ENCODE results near the gene LRRC8C. TPM values are rescaled to one million over a fixed set of nuclear protein-coding genes. Genes with fewer than 3 reads are reported as not detected.

Gene LRRC8C
- total and polyA plus RNA-seq, 2 donors (not counting 1 experiment from before 2014, with no cell fraction given), result 3.9 to 6.8 TPM

- no peaks in the 10 kb centered on the region for H3K36me3 ChIP-seq (replicated peaks in 1 of 2; ENCODE audit: control extremely low read depth in 1 of 2, control insufficient read depth in 1 of 2, extremely low read depth in 1 of 2, insufficient read depth in 2 of 2, low read length in 1 of 2)
- TF ChIP-seq EZH2 (IDR thresholded peaks at IDR 0.05; ENCODE audit: borderline replicate concordance, insufficient read depth, low read depth, low read length, poor library complexity, severe bottlenecking), result no peak
- TF ChIP-seq, protein P1, sequence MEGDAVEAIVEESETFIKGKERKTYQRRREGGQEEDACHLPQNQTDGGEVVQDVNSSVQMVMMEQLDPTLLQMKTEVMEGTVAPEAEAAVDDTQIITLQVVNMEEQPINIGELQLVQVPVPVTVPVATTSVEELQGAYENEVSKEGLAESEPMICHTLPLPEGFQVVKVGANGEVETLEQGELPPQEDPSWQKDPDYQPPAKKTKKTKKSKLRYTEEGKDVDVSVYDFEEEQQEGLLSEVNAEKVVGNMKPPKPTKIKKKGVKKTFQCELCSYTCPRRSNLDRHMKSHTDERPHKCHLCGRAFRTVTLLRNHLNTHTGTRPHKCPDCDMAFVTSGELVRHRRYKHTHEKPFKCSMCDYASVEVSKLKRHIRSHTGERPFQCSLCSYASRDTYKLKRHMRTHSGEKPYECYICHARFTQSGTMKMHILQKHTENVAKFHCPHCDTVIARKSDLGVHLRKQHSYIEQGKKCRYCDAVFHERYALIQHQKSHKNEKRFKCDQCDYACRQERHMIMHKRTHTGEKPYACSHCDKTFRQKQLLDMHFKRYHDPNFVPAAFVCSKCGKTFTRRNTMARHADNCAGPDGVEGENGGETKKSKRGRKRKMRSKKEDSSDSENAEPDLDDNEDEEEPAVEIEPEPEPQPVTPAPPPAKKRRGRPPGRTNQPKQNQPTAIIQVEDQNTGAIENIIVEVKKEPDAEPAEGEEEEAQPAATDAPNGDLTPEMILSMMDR (IDR thresholded peaks at IDR 0.05), result no peak
- intact Hi-C loops (cut with micrococcal nuclease), result no loop called here
- H4K20me1 ChIP-seq (ENCODE audit: control insufficient read depth, insufficient read depth, low read length, poor library complexity, severe bottlenecking), result no peaks in the 10 kb centered on the region
- no peak overlapping the region for H3K27ac Mint-ChIP-seq
- H3K4me1 ChIP-seq (ENCODE audit: control insufficient read depth in 2 of 2, insufficient read depth in 2 of 2, low read length in 2 of 2), result no peaks in the 10 kb centered on the region
- no peak overlapping the region for H3K4me3 ChIP-seq (ENCODE audit: control extremely low read depth in 1 of 5, extremely low read depth in 1 of 5, insufficient read depth in 1 of 5, low read depth in 2 of 5, low read length in 4 of 5)
- no peaks in the 10 kb centered on the region for H3K27me3 ChIP-seq (replicated peaks in 1 of 4; ENCODE audit: control extremely low read depth in 1 of 4, control insufficient read depth in 3 of 4, insufficient read depth in 4 of 4, low read length in 3 of 4)
- no peak overlapping the region for H3K4me2 ChIP-seq (replicated peaks; ENCODE audit: low read depth, low read length, poor library complexity, severe bottlenecking)
- POLR2A ChIA-PET, result interaction anchor here (0.5 kb wide), 1 partner anchor 18 kb away, joined by 3 read pairs; no protein-coding TSS in a partner anchor
- H3K4me3 Mint-ChIP-seq, result no peak overlapping the region
- CTCF ChIA-PET, result no interaction called here
- H3K27ac ChIP-seq (ENCODE audit: low read length in 2 of 2), result no peak overlapping the region
- no CpG with 5 or more reads among the region's 5 CpGs for WGBS (ENCODE audit: insufficient coverage)
- no peak overlapping the region for H3K9ac ChIP-seq (ENCODE audit: low read length)
- no peaks in the 10 kb centered on the region for H3K27me3 Mint-ChIP-seq
- ATAC-seq (ENCODE audit: low read depth) (no peak), DNase-seq (no peak)
- peaks cover 6% of the 10 kb centered on the region for H3K4me1 Mint-ChIP-seq
- H3K79me2 ChIP-seq (ENCODE audit: control insufficient read depth, insufficient read depth, low read length), result no peaks in the 10 kb centered on the region
- H2AFZ ChIP-seq (ENCODE audit: insufficient read depth, low read depth, low read length, poor library complexity, severe bottlenecking), result no peak overlapping the region
- no peaks in the 10 kb centered on the region for H3K9me3 Mint-ChIP-seq (ENCODE audit: insufficient read depth)
- H3K9me3 ChIP-seq (ENCODE audit: control extremely low read depth in 1 of 3, control insufficient read depth in 2 of 3, insufficient read depth in 1 of 3, low read length in 2 of 3), result no peaks in the 10 kb centered on the region
These were observed 104.2 kb downstream of the LRRC8C start for GRCh38 chr1:89736937-89737733.

GRCh38 chr1:89737985-89738510, 105.1 kb downstream of the LRRC8C start:
- Histone ChIP-seq H3K9ac (ENCODE audit: low read length) (no peak overlapping the region), H3K36me3 (replicated peaks in 1 of 2; ENCODE audit: control extremely low read depth in 1 of 2, control insufficient read depth in 1 of 2, extremely low read depth in 1 of 2, insufficient read depth in 2 of 2, low read length in 1 of 2) (no peaks in the 10 kb centered on the region), H4K20me1 (ENCODE audit: control insufficient read depth, insufficient read depth, low read length, poor library complexity, severe bottlenecking) (no peaks in the 10 kb centered on the region), H3K27ac (ENCODE audit: low read length in 2 of 2) (no peak overlapping the region), H3K9me3 (ENCODE audit: control extremely low read depth in 1 of 3, control insufficient read depth in 2 of 3, insufficient read depth in 1 of 3, low read length in 2 of 3) (no peaks in the 10 kb centered on the region), H3K4me3 (ENCODE audit: control extremely low read depth in 1 of 5, extremely low read depth in 1 of 5, insufficient read depth in 1 of 5, low read depth in 2 of 5, low read length in 4 of 5) (no peak overlapping the region), H3K4me2 (replicated peaks; ENCODE audit: low read depth, low read length, poor library complexity, severe bottlenecking) (no peak overlapping the region), H3K79me2 (ENCODE audit: control insufficient read depth, insufficient read depth, low read length) (no peaks in the 10 kb centered on the region), H3K27me3 (replicated peaks in 1 of 4; ENCODE audit: control extremely low read depth in 1 of 4, control insufficient read depth in 3 of 4, insufficient read depth in 4 of 4, low read length in 3 of 4) (no peaks in the 10 kb centered on the region), H3K4me1 (ENCODE audit: control insufficient read depth in 2 of 2, insufficient read depth in 2 of 2, low read length in 2 of 2) (no peaks in the 10 kb centered on the region), H2AFZ (ENCODE audit: insufficient read depth, low read depth, low read length, poor library complexity, severe bottlenecking) (no peak overlapping the region)
- no peak for TF ChIP-seq EZH2 (IDR thresholded peaks at IDR 0.05; ENCODE audit: borderline replicate concordance, insufficient read depth, low read depth, low read length, poor library complexity, severe bottlenecking)
- ChIA-PET CTCF (no interaction called here), POLR2A (no interaction called here)
- Mint-ChIP-seq H3K4me1 (peaks cover 6% of the 10 kb centered on the region), H3K27me3 (no peaks in the 10 kb centered on the region), H3K27ac (no peak overlapping the region), H3K4me3 (no peak overlapping the region), H3K9me3 (ENCODE audit: insufficient read depth) (no peaks in the 10 kb centered on the region)
- ATAC-seq (ENCODE audit: low read depth) (no peak), DNase-seq (no peak)
- 100% methylated on average over 2 of the region's 10 CpGs for WGBS (ENCODE audit: insufficient coverage)
- intact Hi-C loops (cut with micrococcal nuclease), result no loop called here
